ENCODE data around the gene ADAP1. TPM values are rescaled to one million over a fixed set of nuclear protein-coding genes. Genes with fewer than 3 reads are reported as not detected.

ADAP1 gene
- total RNA-seq, 1 experiment from 2014 or later: 3.1 TPM

- H3K36me3 ChIP-seq (ENCODE audit: control insufficient read depth, insufficient read depth, low read length): no peaks in the 10 kb centered on the region
- DNase-seq (ENCODE audit: low read depth, low spot score): no peak
- intact Hi-C loops (cut with micrococcal nuclease; ENCODE audit: unreplicated experiment): no loop called here
- H3K27ac ChIP-seq (ENCODE audit: low read length): no peak overlapping the region
- no peaks in the 10 kb centered on the region for H3K27me3 ChIP-seq (ENCODE audit: control insufficient read depth, insufficient read depth, low read length)
- no peak for TF ChIP-seq POLR2AphosphoS5 (IDR thresholded peaks at IDR 0.05; ENCODE audit: low read depth, low read length)
- no peak for TF ChIP-seq TCF7L2 (IDR thresholded peaks at IDR 0.05; ENCODE audit: low read depth, low read length)
- TF ChIP-seq REST (IDR thresholded peaks at IDR 0.05; ENCODE audit: insufficient read depth in 1 of 2, low read depth in 2 of 2, low read length in 1 of 2): no peak
- TF ChIP-seq, protein P1, sequence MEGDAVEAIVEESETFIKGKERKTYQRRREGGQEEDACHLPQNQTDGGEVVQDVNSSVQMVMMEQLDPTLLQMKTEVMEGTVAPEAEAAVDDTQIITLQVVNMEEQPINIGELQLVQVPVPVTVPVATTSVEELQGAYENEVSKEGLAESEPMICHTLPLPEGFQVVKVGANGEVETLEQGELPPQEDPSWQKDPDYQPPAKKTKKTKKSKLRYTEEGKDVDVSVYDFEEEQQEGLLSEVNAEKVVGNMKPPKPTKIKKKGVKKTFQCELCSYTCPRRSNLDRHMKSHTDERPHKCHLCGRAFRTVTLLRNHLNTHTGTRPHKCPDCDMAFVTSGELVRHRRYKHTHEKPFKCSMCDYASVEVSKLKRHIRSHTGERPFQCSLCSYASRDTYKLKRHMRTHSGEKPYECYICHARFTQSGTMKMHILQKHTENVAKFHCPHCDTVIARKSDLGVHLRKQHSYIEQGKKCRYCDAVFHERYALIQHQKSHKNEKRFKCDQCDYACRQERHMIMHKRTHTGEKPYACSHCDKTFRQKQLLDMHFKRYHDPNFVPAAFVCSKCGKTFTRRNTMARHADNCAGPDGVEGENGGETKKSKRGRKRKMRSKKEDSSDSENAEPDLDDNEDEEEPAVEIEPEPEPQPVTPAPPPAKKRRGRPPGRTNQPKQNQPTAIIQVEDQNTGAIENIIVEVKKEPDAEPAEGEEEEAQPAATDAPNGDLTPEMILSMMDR (IDR thresholded peaks at IDR 0.05): no peak
- TF ChIP-seq SIN3A (IDR thresholded peaks at IDR 0.05; ENCODE audit: borderline replicate concordance, insufficient read depth, low read depth, low read length): no peak
- ATAC-seq: no peak
- peaks cover 10% of the 10 kb centered on the region; the same call in 1 of the 2 replicates for H3K4me1 ChIP-seq (ENCODE audit: control insufficient read depth, insufficient read depth, low read length)
- in situ Hi-C loops (cut with HindIII; ENCODE audit: low pct_unique_long_range_greater_than_20kb, low sequenced_read_pairs): no loop called here
- H3K9me3 ChIP-seq (ENCODE audit: control insufficient read depth, insufficient read depth, low read depth, low read length): no peaks in the 10 kb centered on the region
- no TSS peak for BruUV-seq (replicated peaks)
- POLR2A ChIA-PET: no interaction called here
- H3K4me3 ChIP-seq (ENCODE audit: low read depth in 2 of 2, low read length in 2 of 2): no peak overlapping the region
- CTCF ChIA-PET: no interaction called here
Measured at GRCh38 chr7:949021-949934, 5.2 kb downstream of the ADAP1 start.

DNA sequence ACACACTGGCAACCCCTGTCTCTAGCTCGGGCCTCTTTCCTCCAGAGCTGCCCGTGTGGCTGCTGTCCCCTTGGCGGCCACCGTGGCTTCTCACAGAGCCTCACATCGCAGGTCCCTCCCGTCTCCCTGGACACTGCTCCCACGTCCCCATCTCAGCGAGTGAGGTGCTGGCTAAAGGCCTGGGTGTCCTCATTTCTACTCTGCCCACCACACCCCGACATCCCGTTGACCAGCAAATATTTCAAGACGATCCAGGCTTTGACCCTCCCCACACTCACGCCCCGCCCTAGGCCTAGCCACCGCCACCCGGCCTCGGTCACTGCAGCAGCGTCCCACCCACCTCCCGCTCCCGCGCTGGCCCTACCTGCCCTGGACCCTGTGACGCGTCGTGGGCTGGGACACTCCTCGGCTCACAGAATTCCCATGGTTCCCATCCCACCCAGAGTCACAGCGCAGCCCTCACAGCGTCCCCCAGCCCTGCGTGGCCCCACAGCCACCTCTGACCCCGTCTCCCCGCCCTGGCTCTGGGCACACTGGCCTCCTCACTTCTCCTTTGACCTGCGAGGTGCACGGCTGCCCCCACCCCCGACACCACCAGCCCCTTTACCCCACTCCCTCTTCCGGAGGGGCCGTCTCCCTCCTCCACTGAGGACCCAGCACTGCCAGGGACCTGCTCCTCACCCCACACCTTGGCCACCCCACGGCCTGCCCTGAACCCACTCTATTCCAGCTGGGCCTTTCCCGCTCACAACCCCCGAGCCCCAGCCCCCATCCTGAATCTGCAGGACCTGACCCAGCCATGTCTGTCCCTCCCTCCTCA is 6.9 kb downstream of the ADAP1 start:
- in situ Hi-C loops (cut with HindIII; ENCODE audit: low pct_unique_long_range_greater_than_20kb, low sequenced_read_pairs): no loop called here
- Histone ChIP-seq H3K4me3 (ENCODE audit: low read depth in 2 of 2, low read length in 2 of 2) (no peak overlapping the region), H3K27me3 (ENCODE audit: control insufficient read depth, insufficient read depth, low read length) (no peaks in the 10 kb centered on the region), H3K9me3 (ENCODE audit: control insufficient read depth, insufficient read depth, low read depth, low read length) (no peaks in the 10 kb centered on the region), H3K4me1 (ENCODE audit: control insufficient read depth, insufficient read depth, low read length) (peaks cover 7% of the 10 kb centered on the region; the same call in 1 of the 2 replicates), H3K27ac (ENCODE audit: low read length) (no peak overlapping the region), H3K36me3 (ENCODE audit: control insufficient read depth, insufficient read depth, low read length) (no peaks in the 10 kb centered on the region)
- POLR2A ChIA-PET: no interaction called here
- BruUV-seq (replicated peaks): no TSS peak
- CTCF ChIA-PET: interaction anchor here (0.7 kb wide), 1 partner anchor 1416 kb away, joined by 18 read pairs; no protein-coding TSS in a partner anchor
- intact Hi-C loops (cut with micrococcal nuclease; ENCODE audit: unreplicated experiment): no loop called here
- DNase-seq (ENCODE audit: low read depth, low spot score): no peak
- ATAC-seq: no peak; the same call in 1 of the 2 replicates
- TF ChIP-seq, protein P1 (IDR thresholded peaks at IDR 0.05): no peak
- TF ChIP-seq TCF7L2 (IDR thresholded peaks at IDR 0.05; ENCODE audit: low read depth, low read length) (no peak), REST (IDR thresholded peaks at IDR 0.05; ENCODE audit: insufficient read depth in 1 of 2, low read depth in 2 of 2, low read length in 1 of 2) (no peak), POLR2AphosphoS5 (IDR thresholded peaks at IDR 0.05; ENCODE audit: low read depth, low read length) (no peak), SIN3A (IDR thresholded peaks at IDR 0.05; ENCODE audit: borderline replicate concordance, insufficient read depth, low read depth, low read length) (no peak)
